ENCODE results near the gene OR2L2.
"Not testable (repeated sequence)": the region's sequence is repeated elsewhere in the genome, so short reads cannot be mapped to it uniquely, and the experiment has no call there.

The OR2L2 gene

GRCh38 chr1:248065604-248066003 lies 35.7 kb downstream of the OR2L2 start:
- no peak overlapping the region for H3K4me3 ChIP-seq (ENCODE audit: low read length)
- no peak for DNase-seq (ENCODE audit: low read depth)
- TF ChIP-seq, protein P1, sequence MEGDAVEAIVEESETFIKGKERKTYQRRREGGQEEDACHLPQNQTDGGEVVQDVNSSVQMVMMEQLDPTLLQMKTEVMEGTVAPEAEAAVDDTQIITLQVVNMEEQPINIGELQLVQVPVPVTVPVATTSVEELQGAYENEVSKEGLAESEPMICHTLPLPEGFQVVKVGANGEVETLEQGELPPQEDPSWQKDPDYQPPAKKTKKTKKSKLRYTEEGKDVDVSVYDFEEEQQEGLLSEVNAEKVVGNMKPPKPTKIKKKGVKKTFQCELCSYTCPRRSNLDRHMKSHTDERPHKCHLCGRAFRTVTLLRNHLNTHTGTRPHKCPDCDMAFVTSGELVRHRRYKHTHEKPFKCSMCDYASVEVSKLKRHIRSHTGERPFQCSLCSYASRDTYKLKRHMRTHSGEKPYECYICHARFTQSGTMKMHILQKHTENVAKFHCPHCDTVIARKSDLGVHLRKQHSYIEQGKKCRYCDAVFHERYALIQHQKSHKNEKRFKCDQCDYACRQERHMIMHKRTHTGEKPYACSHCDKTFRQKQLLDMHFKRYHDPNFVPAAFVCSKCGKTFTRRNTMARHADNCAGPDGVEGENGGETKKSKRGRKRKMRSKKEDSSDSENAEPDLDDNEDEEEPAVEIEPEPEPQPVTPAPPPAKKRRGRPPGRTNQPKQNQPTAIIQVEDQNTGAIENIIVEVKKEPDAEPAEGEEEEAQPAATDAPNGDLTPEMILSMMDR (conservative IDR thresholded peaks at IDR 0.05; ENCODE audit: low read depth, low read length) = no peak

- not testable (repeated sequence) for H3K4me3 ChIP-seq (ENCODE audit: low read length); DNase-seq (ENCODE audit: low read depth)
Measured at GRCh38 chr1:248083864-248084263, 54.0 kb downstream of the OR2L2 start.

Measured in retinal pigment epithelial cell (primary cell).